ENCODE results near the gene CNTLN. TPM values are rescaled to one million over a fixed set of nuclear protein-coding genes. Genes with fewer than 3 reads are reported as not detected.
"Not testable (repeated sequence)": the region's sequence is repeated elsewhere in the genome, so short reads cannot be mapped to it uniquely, and the experiment has no call there.

The CNTLN gene
- polyA plus RNA-seq (2013, experiment 1 of 2; ENCODE audit: insufficient read length): 9.9 TPM
- polyA plus RNA-seq (2013, experiment 2 of 2; ENCODE audit: insufficient read length): 8.6 TPM

DNA sequence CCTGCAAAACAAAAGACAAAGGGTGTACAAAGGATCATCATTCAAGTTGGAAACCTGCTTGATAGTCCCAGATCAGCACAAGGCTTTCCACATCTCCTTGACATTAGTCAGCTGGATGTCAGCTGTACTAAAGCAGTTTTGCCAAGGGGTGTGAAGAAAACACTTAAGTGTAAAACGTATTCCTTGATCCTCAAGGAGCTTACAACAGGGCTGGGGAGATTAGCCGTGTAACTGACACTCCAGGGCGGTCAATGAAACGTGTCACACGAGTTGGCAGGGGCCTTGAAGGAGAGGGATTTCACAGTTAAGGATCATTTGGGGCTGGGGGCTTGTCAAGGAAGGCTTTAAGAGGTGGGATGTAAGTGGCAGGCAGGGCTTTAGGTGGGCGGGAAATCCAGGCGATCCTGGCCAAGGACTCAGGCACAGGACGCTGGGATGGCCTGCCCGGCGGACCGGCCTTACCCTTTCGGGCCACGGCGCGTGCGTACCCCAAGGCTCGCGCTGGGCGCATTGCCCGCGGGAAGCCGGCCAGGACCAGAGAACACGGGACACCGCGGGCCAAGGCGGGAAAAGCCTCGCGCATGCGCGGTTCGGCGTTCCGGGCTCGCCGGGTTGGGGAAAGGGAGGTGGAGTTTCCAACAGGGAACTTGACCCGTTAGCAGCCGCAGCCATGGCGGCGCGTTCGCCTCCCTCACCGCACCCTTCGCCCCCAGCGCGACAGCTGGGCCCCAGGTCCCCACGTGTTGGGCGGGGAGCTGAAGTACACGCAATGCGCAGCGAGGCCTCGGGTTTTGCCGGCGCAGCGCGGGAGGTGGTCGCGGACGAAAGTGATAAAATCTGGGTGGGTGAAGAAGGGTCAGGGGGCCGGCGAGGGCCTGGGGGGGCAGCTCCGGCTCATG, at the start of gene CNTLN:
Gene CNTLN, plus strand, starts transcription at position 645 of the 899 bp plus-strand sequence. Its CDS starts 26 bp downstream, at position 671.
- DNase-seq: peak; percentile 93

DNA sequence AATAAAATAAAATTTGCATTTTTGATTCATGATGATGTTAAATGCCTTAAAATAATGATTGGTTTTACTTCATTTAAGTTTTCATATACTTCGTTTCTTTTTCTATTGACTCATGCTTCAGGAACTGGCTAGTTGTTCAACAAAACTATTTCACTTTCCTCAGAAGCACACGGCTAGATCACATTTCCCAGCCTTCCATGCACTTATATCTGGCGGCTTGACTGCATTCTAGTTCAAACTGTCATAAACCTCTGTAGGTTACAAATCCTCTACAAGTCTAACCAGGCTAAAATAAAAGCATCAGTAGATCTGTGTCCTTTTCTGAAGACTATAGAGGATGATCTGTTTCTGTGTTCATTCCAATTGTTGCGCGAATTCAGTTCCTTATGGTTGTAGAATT, 46.3 kb upstream of the CNTLN start:
- no peak for DNase-seq

GRCh38 chr9:17090041-17090440, 44.8 kb upstream of the CNTLN start:
- DNase-seq: no peak

DNA sequence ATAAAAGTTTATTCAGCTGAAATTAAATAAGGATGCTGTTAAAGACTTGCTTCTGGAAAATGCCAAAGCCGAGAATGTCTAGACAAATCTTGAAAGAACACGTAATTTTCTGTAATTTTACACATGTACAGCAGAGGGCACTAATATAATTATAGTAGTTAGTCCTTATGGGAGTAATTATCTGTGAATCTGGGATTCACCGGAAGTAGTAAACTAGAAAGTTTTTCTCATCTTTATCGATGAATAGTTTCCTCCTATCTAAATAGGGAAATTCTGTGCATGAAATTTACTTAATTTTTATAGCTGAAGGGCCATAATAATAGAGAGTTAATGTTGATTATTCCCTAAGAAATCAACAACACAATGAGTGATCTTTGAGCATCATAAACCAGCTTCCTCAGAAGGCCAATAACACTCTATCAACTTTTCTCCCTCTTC, 18.4 kb upstream of the CNTLN start:
- peak; percentile 51 for DNase-seq

GRCh38 chr9:17117372-17117771, 17.5 kb upstream of the CNTLN start:
- DNase-seq: no peak

DNA sequence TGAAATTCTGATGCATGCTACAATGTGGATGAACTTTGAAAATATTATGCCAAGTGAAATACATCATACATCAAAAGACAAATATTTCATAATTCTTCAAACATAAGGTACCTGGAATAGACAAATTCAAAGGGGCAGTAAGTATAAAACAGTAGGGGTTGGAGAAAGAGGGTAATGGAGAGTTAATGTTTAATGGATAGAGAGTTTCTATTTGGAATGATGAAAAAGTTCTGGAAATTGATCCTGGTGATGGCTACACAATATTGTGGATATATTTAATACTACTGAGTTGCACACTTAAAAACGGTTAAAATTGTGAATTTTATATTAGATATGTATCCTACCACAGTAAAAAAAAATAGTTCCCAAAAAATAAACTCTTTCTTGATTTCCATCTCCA, 14.6 kb upstream of the CNTLN start:
- DNase-seq: no peak

DNA sequence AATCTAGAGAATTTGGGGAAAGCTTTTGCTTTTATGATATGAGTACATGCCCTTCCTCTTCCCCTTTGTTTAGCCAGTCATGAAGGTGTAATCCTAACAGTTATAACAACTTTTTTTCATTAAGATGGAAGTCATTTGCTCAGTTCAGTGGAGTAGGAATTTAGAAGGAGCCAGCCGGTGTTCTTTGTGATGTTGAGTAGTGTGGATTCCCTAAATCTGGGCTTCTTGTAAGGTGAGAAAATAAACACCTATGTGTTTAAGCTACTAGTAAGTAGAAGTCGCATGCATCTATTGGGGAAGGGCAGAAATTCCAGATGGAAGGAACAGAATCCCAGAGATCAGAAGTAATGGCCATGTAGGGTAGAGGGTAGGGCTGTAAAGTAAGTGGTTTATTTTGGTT, 13.6 kb upstream of the CNTLN start:
- no peak for DNase-seq

GRCh38 chr9:17130291-17130690, 4.5 kb upstream of the CNTLN start:
- DNase-seq: no peak

GRCh38 chr9:17130725-17131124, 4.1 kb upstream of the CNTLN start:
- no peak for DNase-seq

DNA sequence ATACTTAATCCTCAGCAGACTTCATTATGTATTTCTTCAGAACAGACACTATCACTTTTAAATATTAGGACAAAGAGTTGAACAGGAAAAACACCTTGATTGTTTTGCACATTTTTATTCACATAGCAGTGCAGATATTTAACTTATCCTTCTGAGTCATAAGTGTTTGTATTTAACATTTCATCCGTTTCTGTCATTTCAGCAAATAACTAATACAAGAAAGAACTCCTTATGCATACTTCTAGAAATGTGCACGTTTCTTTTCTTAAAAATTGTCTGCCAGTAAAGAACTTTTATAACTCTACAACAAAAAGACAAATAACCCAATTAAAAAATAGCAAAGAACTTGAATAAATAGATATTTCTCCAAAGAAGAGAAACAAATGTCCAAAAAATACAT, 3.3 kb upstream of the CNTLN start:
- DNase-seq: no peak

- peak; percentile 61 for DNase-seq
These were observed 688 bp downstream of the CNTLN start for GRCh38 chr9:17135295-17136160.

DNA sequence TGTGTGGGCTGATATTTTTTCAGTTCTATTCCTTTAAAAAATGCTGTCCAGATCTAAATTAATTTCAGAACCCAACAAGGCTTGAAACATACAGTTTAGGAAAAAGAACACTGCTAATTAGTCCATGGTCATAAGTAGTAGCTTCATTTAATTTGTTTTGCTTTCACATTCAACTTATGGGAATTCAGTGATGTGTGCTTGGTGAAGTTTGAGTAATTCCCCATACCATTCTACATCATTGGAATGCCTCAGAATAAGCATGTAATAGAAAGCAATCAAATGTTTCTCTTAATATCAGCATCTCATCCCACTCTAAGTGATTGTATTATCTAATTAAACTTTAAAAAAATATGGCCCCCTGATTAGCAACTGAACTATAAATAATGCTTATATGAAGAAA, 2.7 kb downstream of the CNTLN start:
- peak; percentile 36 for DNase-seq

DNA sequence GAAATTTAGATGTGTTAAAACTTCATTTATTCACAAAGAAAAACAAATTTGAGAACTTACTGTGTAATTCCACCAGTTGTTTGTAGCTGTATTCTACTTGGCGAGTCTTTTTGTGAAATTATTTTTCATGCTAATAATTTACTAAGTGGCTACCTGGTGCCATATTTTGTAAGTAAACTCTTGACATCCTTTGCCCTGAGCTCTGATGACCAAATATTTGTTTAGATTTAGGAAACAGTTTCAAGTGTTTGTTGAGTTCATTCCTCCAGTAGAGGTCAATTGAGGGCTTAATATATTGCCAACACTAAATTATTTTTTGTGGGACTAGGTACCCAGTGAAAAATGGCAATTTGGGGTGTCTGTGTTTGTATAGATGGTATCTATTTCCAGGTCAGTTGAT, 3.7 kb downstream of the CNTLN start:
- no peak for DNase-seq

- no peak for DNase-seq
These were observed 5.6 kb downstream of the CNTLN start for GRCh38 chr9:17140418-17140817.

DNA sequence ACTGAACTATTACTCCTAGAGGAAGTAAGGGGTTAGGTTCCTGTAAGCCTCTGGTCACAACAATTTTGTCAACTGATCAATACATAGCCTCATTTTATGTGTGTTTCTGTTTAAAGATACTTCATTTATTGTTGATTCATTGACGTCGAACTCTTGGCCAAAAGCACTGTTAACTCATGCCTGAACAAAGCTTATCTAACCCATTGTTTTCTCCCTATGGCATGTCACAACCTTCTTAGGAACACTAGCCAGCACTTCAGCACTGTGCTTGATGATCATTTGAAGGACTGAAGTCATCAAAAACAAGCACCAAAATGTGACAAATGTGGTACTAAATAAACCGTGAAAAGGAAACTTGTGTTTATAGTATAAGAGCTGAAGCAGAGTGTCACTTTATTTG, 13.5 kb downstream of the CNTLN start:
- no peak for DNase-seq

GRCh38 chr9:17159469-17159868, 24.6 kb downstream of the CNTLN start:
- DNase-seq: no peak

GRCh38 chr9:17160327-17160726, 25.5 kb downstream of the CNTLN start:
- DNase-seq: no peak

DNA sequence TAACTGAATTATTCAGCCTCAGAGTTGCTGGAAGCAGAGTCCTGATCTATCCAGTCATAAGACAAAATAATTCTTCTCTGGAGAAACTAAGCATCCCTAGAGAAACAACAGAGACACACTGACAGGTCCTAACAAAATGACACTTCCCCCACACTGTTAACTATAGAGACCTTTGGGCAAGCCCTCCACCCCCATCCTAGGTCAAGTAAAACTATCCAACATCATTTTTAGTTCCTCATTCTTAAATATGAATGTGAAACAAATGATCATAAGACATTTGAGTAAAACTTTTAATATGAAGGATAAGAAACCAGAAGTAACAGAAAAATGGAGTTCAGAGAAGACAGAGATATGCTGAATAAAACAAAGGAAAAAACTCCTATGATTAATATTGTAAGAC, 30.9 kb downstream of the CNTLN start:
- DNase-seq: no peak

GRCh38 chr9:17166346-17166745, 31.5 kb downstream of the CNTLN start:
- DNase-seq: no peak

DNA sequence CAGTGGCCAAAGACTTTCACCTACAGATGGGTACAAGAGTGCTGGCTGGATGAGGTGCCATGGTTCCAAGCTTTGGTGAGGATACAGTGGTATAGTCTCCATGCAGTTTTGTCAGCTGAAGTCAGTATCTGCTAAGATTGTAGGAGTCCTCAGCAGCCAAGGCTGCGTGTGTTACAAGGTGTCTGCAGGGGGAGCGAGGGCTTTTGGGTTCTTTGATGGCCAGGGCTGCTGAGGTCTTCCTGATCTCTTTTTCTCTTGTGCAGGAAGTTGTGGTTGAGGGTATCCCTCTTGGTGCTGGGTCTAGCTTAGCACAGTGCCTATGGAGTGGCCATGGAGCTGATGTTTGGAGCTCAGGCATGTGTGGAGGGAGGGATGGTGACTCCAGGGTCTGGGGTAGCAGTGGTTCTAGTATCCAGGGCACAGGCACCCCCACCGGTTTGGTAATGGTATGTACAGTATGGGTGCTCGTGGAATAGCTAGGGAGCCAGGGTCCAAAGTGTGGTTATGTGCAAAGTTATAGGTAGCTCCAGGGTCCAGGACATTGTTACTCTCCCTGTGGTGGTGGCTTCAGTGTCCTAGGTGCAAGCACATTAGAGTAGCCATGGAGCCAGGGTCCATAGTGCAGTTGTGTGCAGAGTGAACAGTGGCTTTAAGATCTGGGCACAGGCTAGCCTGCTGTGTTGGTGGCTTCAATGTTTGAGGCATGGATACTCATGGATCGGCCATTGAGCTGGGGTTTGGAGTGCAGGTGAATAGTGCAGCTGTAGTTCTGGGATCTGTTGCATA, 36.7 kb downstream of the CNTLN start:
- no peak for DNase-seq

GRCh38 chr9:17177496-17177895, 42.7 kb downstream of the CNTLN start:
- DNase-seq: not testable (repeated sequence)

GRCh38 chr9:17185481-17186029, 50.7 kb downstream of the CNTLN start:
- no peak for DNase-seq
